HUES48 (cell line): ENCODE measurements around the gene PRELID3B.

Source experiments
- H3K27ac ChIP-seq: one replicate; pipeline ENCODE4 v1.7.0; 2013; ENCODE audit warnings: low read depth, low read length, inconsistent platforms
- H3K27me3 ChIP-seq: 2 replicates; pipeline ENCODE4 v1.6.1; 2013; ENCODE audit warnings: mild to moderate bottlenecking, low read length; ENCODE audit not compliant: control insufficient read depth, insufficient read depth
- H3K36me3 ChIP-seq: 2 replicates; pipeline ENCODE4 v1.6.1; 2013; ENCODE audit warnings: low read length; ENCODE audit not compliant: control insufficient read depth, insufficient read depth
- H3K4me1 ChIP-seq: 2 replicates; pipeline ENCODE4 v1.6.1; 2013; ENCODE audit warnings: mild to moderate bottlenecking, low read length; ENCODE audit not compliant: control insufficient read depth, insufficient read depth
- H3K4me3 ChIP-seq: 2 replicates; pipeline ENCODE4 v1.5.1; 2013; ENCODE audit warnings: mild to moderate bottlenecking, low read depth, low read length
- H3K9ac ChIP-seq: 2 replicates; pipeline ENCODE4 v1.6.1; 2013; ENCODE audit warnings: mild to moderate bottlenecking, low read depth, low read length, moderate library complexity
- H3K9me3 ChIP-seq: 2 replicates; pipeline ENCODE4 v1.6.1; 2013; ENCODE audit warnings: low read length; ENCODE audit not compliant: control insufficient read depth, insufficient read depth

Gene PRELID3B

DNA sequence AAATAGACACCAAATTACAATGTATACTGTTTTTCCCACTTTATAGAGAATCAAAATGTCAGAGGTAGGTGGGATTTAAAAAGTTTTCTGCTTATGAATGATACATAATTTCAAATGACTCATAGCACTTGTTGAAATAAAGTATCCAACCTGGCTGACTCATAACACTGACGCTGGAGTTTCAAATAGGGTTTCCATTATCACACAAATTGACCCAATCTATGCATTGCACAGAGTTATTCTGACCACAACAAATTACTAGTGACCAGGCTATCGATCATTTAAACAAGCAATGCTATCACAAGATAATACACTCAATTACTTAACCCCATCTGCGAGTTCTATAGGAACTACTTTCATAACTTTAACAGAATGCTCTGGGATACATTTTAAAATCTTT lies 31.9 kb upstream of the PRELID3B start:
- Histone ChIP-seq H3K4me1 (no peaks in the 10 kb centered on the region), H3K27ac (no peak overlapping the region), H3K27me3 (no peaks in the 10 kb centered on the region)

DNA sequence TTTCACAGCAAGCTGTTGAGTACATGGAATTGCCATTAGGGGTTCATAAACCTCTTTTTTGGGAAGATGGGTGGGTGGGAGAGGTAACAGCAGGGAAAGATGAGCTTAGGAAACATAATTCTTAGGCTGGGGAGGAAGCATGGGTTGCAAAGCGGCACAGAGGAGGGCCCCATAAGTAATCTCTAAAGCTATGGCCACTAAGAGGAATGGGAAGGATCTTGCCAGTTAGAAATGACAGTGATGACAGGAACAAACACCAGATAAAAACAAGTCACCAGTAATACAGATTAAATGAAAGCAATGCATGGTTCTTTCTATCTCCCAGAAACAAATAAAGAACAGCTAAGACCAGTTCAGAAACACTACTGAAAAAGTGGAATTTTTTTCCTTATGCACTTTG lies 31.0 kb upstream of the PRELID3B start:
- Histone ChIP-seq H3K27ac (no peak overlapping the region), H3K27me3 (no peaks in the 10 kb centered on the region), H3K4me3 (no peak overlapping the region), H3K36me3 (no peaks in the 10 kb centered on the region), H3K9ac (no peak overlapping the region), H3K9me3 (no peaks in the 10 kb centered on the region), H3K4me1 (no peaks in the 10 kb centered on the region)

More for the DNA sequence above, 31.9 kb upstream of the PRELID3B start:
- Histone ChIP-seq H3K9me3 (no peaks in the 10 kb centered on the region), H3K9ac (no peak overlapping the region), H3K4me3 (no peak overlapping the region), H3K36me3 (no peaks in the 10 kb centered on the region)

DNA sequence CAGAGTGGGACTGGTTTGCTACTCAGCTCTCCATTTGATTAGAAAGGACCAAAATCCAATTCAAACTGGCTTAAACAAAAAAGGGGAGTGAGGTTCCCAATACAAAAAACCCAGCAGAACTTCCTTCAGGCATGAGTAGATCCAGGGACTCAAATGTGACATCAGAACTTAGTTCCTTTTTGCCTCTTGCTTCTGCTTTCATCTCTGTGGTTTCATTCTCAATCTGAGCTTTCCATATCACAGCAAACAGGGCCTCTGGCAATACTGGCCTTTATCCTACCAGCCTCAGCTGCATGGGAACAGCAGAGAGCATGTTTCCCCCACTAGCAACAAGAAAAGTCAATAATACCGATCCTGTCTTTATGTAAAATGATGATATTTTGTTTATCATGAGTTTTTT lies 28.6 kb upstream of the PRELID3B start:
- Histone ChIP-seq H3K27me3 (no peaks in the 10 kb centered on the region), H3K9me3 (no peaks in the 10 kb centered on the region), H3K4me3 (no peak overlapping the region), H3K4me1 (0 out of 2 replicates have a peak, but pooled peaks cover 3% of the 10 kb centered on the region), H3K27ac (no peak overlapping the region), H3K9ac (no peak overlapping the region), H3K36me3 (no peaks in the 10 kb centered on the region)

DNA sequence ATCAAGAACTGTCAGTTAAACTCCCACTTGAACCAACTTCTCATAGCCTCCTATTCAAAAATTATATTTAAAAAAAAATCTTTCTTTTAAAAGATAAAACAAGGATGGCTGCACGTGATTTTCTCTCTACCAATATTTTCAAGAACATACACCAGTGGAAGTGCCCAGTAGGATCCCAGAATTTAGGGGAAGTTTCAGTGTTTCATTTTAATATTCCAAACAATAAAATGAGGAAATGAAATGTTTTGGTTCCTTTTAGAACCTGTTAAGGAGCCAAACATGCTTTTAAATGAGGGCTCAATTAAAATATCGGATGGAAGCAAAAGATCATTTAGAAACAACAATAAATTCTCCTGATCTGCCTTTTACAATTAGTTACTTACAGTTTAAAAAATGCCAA lies 26.4 kb upstream of the PRELID3B start:
- Histone ChIP-seq H3K27me3 (no peaks in the 10 kb centered on the region), H3K4me1 (0 out of 2 replicates have a peak, but pooled peaks cover 3% of the 10 kb centered on the region), H3K27ac (no peak overlapping the region), H3K9me3 (no peaks in the 10 kb centered on the region), H3K9ac (no peak overlapping the region), H3K36me3 (no peaks in the 10 kb centered on the region), H3K4me3 (no peak overlapping the region)

DNA sequence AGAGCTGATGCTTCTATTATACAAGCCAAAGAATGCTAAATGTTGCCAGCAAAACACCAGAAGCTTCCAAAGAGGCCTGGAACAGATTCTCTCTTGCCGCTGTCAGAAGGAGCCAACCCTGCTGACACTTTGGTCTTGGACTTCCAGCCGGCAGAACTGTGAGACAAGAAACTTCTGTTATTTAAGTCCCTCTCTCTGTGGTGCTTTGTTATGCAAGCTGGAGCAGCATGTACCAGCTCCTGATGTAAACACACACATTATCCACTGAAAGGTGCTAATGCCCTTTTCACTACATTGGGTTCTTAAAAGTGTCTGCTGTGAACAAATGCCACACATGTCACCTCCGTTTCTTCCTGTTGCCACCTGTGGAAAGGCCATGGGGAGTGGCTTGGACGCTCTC lies 25.9 kb upstream of the PRELID3B start:
- H3K9me3 ChIP-seq: no peaks in the 10 kb centered on the region
- no peak overlapping the region for H3K27ac ChIP-seq
- 0 out of 2 replicates have a peak, but pooled peaks cover 3% of the 10 kb centered on the region for H3K4me1 ChIP-seq
- H3K4me3 ChIP-seq: no peak overlapping the region
- H3K9ac ChIP-seq: no peak overlapping the region
- no peaks in the 10 kb centered on the region for H3K27me3 ChIP-seq
- no peaks in the 10 kb centered on the region for H3K36me3 ChIP-seq

DNA sequence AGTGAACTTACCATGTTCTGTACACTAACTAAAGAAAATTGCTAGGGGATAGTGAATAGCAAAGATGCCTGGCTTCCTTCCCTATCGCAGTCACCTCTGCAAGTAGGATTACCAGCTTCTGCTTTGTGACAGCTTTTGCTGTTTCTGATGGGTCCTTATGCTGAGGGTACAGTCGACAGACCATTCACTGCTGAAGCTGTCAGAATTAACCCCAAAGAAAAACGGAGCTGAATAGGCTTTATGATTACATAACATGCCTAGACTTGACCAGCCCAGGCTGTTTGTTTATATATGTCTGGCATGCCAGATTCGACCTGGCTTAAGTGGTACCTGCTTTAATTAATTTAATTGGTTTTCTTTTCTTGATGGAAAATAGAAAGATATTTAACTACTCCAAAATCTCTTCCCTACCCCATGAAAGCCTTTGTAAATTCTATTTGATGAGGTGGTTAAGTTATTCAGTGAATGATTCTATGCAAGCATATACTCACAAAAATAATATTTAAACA lies 21.7 kb upstream of the PRELID3B start:
- H3K27ac ChIP-seq: no peak overlapping the region

DNA sequence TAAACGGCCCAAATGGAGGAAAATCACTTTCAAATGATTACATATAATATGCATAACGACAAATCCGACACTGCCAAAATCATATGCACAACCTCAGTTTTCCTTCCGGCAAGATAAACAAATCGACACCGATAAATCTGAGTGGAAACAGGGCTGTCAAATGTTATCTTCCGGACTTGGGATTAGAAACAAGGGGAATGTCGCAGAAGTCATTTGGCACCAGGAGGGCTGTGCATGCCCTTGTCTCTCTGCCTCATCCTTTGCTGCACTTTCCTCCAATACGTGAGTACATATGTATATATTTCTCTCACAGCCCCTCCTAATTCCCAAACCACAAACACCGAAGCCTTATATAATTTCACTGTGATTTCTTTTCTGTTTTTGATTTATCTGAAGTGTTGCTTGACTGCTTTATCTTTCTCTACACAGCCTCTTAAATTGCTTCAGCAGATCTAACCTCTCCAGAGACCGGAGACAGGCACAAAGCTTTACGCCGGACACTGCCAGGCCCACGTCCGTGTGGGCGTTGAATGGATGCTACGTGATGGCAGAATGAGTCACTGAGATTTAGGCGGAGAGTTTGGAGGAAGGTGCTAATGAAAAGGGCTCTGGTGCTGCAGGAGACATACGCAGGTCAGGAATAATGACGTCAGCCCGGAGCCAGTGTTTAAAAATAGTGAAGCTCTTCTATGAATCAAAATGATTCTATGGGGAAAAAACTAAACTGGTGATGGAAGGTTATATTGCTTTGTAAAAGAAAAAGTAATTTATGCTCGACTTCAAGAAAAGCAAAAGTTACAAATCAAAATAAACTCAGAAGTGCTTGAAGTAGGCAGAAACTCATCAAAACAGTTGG lies 21.0 kb upstream of the PRELID3B start:
- H3K27me3 ChIP-seq: no peaks in the 10 kb centered on the region
- H3K27ac ChIP-seq: no peak overlapping the region
- no peak overlapping the region for H3K9ac ChIP-seq
- no peak overlapping the region for H3K4me3 ChIP-seq
- no peaks in the 10 kb centered on the region for H3K9me3 ChIP-seq
- 0 out of 2 replicates have a peak, but pooled peaks cover 3% of the 10 kb centered on the region for H3K4me1 ChIP-seq
- no peaks in the 10 kb centered on the region for H3K36me3 ChIP-seq

More for the DNA sequence above, 21.7 kb upstream of the PRELID3B start:
- Histone ChIP-seq H3K36me3 (no peaks in the 10 kb centered on the region), H3K4me3 (no peak overlapping the region), H3K9ac (no peak overlapping the region), H3K9me3 (no peaks in the 10 kb centered on the region), H3K4me1 (0 out of 2 replicates have a peak, but pooled peaks cover 3% of the 10 kb centered on the region), H3K27me3 (no peaks in the 10 kb centered on the region)

DNA sequence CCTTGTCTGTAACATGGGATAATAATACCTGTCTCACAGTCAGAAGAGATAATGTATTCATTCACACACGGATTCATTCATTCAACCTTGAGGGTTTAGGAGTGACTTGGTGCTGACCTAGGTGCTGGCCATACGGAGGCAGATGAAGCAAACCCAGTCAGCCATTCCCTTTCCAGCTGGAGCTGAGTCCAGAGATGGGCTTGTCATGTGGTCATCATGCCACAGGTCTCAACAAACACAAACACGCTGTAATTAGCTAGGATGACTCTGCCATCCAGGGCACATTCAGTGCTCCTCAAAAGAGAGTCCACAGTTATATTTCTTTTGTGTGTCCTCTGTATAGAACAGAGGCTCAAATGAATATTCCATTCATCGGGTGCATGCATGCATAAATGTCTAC lies 19.5 kb upstream of the PRELID3B start:
- no peaks in the 10 kb centered on the region for H3K9me3 ChIP-seq
- H3K36me3 ChIP-seq: no peaks in the 10 kb centered on the region
- no peak overlapping the region for H3K27ac ChIP-seq
- H3K27me3 ChIP-seq: no peaks in the 10 kb centered on the region
- H3K4me1 ChIP-seq: no peaks in the 10 kb centered on the region
- H3K4me3 ChIP-seq: no peak overlapping the region
- H3K9ac ChIP-seq: no peak overlapping the region

DNA sequence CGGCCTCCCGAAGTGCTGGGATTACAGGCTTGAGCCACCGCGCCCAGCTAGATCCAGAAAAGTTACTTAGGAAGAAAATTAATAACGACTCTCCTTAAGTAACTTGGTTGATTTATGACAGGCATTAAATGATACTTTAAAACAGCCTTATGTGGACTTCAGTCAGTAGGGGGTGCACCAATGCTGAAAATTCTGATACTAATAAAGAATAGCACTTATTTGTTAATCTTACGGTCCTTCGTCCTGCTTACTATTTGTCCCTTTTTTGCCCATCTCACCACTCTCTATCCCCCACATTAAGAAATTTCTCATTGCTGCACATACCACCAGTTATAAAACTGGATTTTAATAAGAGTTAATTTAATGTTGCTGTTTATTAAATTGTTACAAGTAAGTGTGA lies 12.7 kb upstream of the PRELID3B start:
- Histone ChIP-seq H3K36me3 (no peaks in the 10 kb centered on the region), H3K27ac (no peak overlapping the region), H3K27me3 (peaks cover 5% of the 10 kb centered on the region; the same call in 1 of the 2 replicates), H3K4me3 (no peak overlapping the region), H3K9ac (no peak overlapping the region), H3K9me3 (no peaks in the 10 kb centered on the region), H3K4me1 (no peaks in the 10 kb centered on the region)

DNA sequence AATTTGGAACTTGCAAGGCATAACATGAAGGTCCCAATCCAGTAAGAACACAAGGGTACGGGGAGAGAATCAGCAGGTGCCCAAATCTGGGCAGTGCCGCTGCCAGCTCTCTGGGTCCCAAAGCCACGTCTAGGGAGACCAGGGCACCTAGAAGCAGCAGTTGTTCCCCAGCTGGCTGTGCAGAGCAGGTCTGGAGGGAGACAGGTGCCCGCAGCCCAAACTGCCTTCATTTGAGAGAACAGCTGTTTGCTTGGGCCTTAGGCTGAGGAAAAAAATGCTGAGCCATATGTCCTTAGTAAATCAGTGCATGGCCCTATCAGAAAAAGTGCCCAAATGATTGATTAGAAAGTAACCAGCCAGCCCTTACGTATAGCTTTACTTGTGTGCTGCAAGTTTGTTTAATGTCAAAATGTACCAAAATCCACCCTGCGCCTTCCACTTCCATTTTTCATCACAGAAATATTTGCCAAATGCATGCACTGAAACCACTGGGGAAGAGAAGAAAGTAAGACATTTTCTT lies 9.1 kb upstream of the PRELID3B start:
- Histone ChIP-seq H3K9me3 (no peaks in the 10 kb centered on the region), H3K27me3 (peaks cover 11% of the 10 kb centered on the region; the same call in 1 of the 2 replicates), H3K4me1 (no peaks in the 10 kb centered on the region), H3K4me3 (no peak overlapping the region), H3K9ac (no peak overlapping the region), H3K36me3 (no peaks in the 10 kb centered on the region), H3K27ac (no peak overlapping the region)

DNA sequence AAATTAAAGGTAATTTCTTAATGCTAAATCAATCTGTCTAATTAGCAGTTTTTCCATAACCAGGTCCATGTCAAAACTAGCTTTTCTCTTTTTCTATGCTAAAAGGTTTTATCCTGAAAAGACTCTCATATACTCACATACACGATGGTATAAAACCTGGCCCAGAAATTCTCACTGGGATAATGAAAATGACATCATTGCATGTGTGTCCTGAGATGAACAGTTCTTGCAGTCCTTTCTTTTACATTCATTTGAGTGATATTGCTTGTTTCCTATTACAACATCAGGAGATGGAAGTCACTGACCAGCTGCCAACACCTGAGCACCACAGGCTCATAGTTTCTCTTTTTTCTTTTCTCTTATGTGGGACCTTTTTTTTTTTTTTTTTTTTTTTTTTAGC lies 7.9 kb upstream of the PRELID3B start:
- H3K27ac ChIP-seq: no peak overlapping the region
- no peak overlapping the region for H3K4me3 ChIP-seq
- no peaks in the 10 kb centered on the region for H3K36me3 ChIP-seq
- peaks cover 11% of the 10 kb centered on the region; the same call in 1 of the 2 replicates for H3K27me3 ChIP-seq
- H3K9ac ChIP-seq: no peak overlapping the region
- H3K4me1 ChIP-seq: no peaks in the 10 kb centered on the region
- H3K9me3 ChIP-seq: no peaks in the 10 kb centered on the region
